Activated CD8-positive, alpha-beta memory T cell treated with anti-CD3 and anti-CD28 coated beads for 48 hours (primary cell): ENCODE results near the gene NDRG3.

ENCODE experiments used
- DNase-seq, 3 experiments: peaks; one replicate each; pipeline ENCODE4 v3.0.0-alpha.2; 2020; ENCODE audit warnings: low read depth in 2 of 3, low spot score in 2 of 3

Gene NDRG3

GRCh38 chr20:36761125-36761524 is 15.2 kb upstream of the NDRG3 start:
- DNase-seq = no peak

- no peak for DNase-seq
These were observed 14.8 kb upstream of the NDRG3 start for GRCh38 chr20:36760647-36761046.

GRCh38 chr20:36758276-36758675 is 12.4 kb upstream of the NDRG3 start:
- DNase-seq = no peak

DNA sequence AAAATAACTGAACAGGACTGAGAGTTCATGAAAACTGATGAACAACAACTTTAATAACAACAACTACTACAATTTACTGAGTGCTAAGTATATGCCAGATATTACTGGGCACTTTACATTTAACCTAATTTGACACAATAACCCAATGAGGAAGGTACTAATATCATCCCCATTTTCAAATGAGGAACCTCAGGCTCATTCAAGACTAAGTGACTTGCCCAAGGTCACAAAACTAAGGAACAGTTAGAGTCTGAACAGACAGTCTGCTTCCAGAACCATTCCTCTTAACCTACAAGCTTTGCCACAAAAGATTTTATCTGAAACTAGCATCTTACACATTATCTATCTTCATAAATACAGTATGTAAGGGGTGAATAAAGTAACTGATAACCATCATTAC is 10.6 kb upstream of the NDRG3 start:
- DNase-seq = no peak

DNA sequence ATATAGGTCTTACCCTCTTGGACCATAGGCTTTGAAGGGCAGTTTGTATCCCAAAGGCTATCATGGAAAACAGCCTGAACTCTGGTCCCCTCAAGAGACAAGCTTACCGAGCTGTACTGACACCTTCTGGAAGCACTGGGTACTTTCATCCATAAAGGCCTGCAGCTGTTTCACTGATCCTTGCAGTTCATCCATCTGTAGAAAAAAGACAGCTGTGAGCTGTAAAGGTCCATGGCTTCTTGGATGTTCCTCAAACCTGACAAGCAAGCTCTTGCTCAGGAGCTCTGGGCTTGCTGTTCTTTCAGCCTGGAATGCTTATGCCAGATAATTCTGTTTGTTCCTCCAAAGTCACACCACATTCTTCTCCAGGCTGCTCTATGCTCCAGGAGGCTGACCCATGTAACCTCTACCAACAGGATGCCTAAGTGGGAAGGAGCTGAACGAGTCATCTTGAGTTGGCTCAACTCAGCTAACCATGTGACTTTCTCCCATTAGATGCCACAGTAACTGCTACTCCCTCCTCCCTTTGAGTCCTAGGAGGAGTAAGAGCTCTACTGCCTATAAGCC is 8.8 kb upstream of the NDRG3 start:
- no peak for DNase-seq

DNA sequence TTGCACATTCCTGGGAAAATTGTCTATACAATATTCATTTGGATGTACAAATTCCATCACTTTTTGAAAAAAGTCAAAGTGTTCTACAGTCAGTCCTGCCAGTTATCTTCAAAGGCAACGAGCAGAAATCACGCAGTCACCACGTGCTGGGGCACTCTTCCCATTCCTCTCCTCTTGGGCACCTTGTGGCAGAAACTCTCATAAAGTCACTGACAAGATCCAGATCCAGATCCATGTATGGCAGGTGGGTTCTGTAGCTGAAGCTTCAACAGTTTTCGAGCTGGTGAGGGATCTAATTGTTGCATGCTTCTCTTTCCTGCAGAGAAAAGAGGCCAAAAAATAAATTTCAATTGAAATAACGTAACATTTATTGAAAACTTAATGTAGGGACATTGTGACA is 6.7 kb upstream of the NDRG3 start:
- DNase-seq = no peak

GRCh38 chr20:36745234-36745926 is 510 bp downstream of the NDRG3 start:
- DNase-seq = peak in 2 of 3 experiments; percentile 12 to 30

DNA sequence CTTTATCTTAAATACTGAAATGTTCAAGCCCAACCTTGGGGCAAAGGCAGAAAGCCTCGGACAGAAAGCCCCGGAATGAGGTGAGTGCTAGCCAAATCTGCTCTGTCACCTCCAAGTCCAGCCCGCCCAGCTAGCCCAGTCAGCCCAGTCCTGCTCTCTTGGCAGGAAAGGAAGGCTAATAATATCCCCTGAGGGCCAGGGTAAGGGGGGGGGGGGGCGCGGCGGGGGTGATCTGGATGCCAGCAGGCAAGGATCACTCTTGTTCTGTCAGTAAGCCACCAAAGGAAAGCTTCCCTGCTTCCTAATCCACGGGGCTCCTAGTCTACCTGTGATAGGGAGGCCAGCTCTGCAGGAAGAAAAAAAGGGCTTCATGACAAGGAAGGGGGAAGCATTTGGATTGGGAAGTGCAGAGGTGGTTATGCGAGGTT is 1.1 kb downstream of the NDRG3 start:
- no peak for DNase-seq

DNA sequence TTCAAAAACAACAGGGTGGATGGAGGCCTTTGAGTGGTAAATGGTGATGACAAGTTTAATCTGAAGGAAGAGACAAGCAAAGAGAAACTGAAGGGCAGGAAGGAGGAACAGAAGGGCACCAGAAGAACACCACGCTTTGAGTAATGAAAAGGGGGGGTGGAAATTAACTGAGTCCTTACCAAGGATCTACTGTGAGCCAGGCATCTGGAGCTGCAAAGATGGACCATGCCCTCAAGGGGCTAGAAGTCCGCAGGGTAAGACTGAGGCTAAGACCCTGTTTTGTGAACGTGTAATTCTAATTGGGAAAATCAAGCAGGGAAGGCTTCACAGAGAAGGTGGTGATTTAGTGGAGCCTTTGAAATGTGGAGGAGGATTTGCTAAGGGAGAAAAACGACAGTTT is 1.6 kb downstream of the NDRG3 start:
- no peak for DNase-seq

DNA sequence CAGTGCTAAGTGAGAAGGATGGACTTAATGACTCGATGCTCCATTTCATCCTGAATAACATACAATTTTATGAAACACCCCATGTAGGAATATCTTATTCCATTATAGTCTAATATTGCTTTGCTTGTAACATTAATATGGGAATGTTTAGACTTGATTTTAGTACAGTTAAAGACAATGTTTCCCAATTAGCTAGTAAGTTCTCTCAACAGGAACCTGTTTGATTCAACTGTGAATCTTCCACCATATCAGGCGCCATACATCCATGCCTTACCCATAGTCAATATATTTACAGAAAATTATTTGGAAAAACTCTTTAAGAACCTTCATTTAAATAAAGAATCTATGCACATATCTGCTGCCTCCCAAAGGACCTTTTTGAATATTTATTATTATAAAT is 3.3 kb downstream of the NDRG3 start:
- DNase-seq = no peak

DNA sequence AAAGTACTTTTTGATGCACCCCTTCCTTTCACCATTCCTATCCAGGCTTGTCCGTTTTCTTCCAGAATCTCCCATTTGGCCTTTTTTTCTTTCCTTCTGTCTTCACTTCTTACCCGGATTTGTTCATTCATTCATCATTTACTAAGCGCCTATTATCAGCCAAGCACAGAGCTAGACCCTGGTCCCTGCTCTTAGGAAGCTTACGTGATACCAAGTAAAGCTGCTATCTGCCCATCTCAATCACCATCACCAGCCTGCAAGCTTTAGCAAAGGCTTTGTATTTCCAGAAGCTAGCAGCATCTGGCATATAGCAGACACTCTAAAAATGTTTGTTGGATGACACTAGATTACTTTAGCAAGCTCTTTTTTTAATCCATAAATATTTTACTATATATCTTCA is 4.8 kb downstream of the NDRG3 start:
- no peak for DNase-seq

DNA sequence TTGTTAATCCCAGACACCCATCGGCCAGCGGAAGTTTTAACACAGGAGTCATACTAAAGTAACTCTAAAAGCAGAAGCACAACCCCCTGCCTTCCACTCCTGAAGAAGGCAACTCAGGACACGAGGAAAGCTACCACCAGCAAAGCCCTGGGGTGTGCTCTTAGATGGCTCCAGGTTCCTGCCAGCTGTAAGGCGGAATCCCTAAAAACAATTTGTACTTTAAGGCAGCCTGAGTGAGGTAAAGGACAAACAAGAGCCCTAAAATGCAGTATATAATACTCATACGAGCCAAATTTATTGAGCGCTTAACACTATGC is 8.7 kb downstream of the NDRG3 start:
- DNase-seq = no peak

- no peak for DNase-seq
These were observed 9.3 kb downstream of the NDRG3 start for GRCh38 chr20:36736451-36737182.

- no peak for DNase-seq
These were observed 13.4 kb downstream of the NDRG3 start for GRCh38 chr20:36732456-36732855.

- DNase-seq = no peak
These were observed 16.9 kb downstream of the NDRG3 start for GRCh38 chr20:36728986-36729385.

DNA sequence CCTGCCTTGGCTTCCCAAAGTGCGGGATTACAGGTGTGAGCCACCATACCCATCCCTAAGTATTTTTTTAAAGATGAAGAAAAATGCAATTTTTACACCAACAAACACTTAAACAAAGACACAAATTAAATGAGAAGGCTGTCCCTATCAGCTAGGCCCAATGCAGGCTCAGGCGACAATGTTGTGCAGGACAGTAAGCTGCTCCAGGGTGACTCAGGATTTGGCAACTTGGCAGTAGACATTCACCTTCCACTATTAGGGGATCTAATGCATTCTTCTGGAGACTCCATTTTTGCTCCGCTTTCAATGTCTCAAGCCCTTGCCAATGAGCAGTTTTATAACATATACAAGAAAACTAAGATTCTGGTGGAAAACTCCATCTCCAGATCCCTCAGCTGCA is 19.7 kb downstream of the NDRG3 start:
- no peak for DNase-seq

DNA sequence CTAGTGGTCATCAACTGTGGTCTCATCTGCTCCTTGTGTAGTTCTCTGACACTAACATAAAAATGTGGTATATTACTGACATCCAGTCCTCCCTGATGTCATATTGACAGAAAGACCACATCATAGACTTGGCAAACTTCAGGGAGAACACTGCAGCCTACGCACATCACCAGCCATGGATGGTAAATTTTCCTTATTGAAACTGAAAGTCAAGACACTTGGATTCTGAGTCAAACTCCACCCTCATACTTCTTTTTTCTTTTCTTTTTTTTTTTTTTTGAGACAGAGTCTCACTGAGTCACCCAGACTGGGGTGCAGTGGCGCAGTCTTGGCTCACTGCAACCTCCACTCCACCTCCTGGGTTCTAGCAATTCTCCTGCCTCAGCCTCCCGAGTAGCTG is 25.4 kb downstream of the NDRG3 start:
- no peak for DNase-seq

GRCh38 chr20:36717657-36718056 is 28.2 kb downstream of the NDRG3 start:
- DNase-seq = no peak

DNA sequence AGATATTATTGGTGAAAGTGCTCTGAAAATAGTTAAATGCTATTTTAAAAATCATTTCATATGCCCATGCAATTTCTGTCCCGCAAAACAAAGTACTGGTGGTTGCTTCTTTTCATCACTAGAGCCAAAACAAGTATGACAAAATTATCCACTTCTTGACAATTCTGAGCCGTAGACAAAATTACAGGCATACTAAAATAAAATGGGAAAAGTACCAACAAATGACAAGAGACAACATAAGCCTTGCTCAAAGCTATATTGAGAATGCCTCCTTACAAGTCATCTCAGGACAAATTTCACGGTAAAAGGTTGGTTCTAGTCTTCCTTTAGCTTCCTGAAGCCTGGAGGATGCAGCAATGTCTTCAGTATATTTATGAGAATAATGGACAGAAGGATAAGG is 28.9 kb downstream of the NDRG3 start:
- DNase-seq = no peak

DNA sequence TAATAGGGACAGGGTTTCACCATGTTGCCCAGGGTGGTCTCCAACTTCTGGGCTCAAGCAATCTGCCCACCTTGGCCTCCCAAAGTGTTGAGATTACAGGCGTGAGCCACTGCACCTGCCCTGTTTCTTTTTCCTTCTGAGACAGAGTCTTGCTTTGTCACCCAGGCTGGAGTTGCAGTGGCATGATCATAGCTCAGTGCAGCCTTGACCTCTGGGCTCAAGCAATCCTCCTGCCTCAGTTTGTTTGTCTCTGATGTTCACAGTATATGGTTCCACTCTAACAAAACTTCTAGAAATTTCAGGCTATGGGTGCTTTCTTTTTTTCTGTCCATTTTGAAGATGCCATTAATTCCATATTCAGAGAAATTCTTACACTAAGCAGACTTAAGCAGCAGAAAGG is 33.1 kb downstream of the NDRG3 start:
- no peak for DNase-seq

GRCh38 chr20:36709126-36709525 is 36.8 kb downstream of the NDRG3 start:
- no peak for DNase-seq

DNA sequence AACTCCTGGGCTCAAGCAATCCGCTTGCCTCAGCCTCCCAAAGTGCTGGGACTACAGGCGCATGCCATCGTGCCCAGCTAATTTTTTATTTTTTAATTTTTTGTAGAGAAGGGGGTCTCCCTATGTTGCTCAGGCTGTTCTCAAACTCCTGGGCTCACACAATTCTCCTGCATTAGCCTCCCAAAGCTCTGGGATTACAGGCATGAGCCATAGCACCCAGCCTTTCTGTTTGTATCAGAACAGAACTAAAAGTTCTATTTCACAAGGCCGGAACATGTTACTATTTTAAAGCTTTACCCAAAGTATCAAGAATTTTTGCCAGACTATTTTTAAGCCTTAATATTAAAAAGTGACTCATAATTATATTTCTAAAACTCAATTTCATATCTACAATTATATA is 42.4 kb downstream of the NDRG3 start:
- no peak for DNase-seq

- DNase-seq = no peak
These were observed 45.5 kb downstream of the NDRG3 start for GRCh38 chr20:36700438-36700837.
